Measurements from ENCODE around the gene TIMM50.
"Not testable (repeated sequence)": the region's sequence is repeated elsewhere in the genome, so short reads cannot be mapped to it uniquely, and the experiment has no call there.

TIMM50 gene

GRCh38 chr19:39470724-39471339 is 9.8 kb upstream of the TIMM50 start:
- DNase-seq = peak; percentile 39 to 42

DNA sequence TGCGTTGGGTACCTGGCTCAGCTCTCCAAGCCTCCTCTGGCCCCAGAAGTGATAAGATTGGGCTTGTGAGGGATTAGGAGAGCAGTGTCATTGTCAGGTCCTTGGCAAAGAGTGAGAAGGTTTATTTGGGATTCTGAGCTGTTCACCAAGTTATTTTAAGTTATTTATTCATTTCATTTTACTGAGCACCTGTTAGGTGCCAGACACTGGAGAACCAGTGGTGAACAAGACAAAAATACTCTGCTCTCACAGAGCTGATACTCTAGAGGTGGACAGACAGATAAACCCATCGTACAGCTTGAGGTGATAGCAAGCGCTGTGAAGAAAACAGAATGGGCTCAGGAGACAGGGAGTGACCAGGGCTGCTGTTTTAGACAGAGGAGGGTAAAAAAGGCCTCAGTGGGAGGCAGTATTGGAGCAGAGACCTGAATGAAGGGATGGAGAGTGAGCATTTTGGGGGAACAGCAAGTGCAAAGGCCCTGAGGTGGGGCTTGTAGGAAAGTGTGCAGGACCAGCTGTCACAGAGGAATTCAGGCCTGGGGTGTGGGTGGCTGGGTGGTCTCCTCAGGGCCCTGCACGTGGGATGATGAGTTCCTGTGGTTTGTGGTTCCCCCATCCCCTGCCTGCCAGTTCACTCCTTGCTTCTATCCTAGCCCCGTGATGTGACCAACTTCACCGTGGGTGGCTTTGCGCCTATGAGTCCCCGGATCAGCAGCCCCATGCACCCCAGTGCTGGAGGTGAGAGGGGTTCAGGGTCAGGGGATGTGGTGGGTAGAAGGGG is 8.7 kb upstream of the TIMM50 start:
- DNase-seq = peak; percentile 36 to 39

GRCh38 chr19:39472746-39473442 is 7.7 kb upstream of the TIMM50 start:
- DNase-seq = no peak

- no peak for DNase-seq
These were observed 7.1 kb upstream of the TIMM50 start for GRCh38 chr19:39473443-39473960.

DNA sequence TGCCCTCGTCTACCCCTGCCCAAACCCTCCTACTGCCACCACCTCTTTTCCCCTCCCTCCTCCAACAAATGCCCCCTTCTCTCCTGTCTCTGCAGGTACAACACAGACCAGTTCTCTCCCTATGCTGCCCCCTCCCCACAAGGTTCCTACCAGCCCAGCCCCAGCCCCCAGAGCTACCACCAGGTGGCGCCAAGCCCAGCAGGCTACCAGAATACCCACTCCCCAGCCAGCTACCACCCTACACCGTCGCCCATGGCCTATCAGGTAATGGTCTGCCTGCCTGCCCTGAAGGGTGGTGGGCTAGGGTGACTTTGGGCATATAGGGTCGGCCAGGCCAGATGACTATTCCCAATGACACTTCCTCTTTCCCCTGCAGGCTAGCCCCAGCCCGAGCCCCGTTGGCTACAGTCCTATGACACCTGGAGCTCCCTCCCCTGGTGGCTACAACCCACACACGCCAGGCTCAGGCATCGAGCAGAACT is 6.5 kb upstream of the TIMM50 start:
- DNase-seq = peak; percentile 82 to 83

DNA sequence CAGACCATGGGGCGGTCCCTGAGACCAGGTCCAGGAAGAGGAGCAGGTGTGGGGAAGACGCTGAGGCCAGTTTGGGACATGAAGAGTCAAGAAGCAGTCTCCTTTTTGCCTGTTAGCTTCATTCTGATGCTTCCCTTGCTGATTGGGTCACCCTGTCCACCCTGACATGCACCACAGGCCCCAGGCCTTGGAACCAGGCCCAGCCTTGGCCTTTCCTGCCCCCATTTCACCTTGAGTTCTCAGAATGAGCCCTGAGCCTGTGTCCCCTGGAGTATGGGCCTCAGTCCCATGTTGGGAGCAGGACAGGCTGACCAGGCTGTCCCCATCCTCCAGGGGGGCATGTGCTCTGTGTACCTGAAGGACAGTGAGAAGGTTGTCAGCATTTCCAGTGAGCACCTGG is 4.9 kb upstream of the TIMM50 start:
- no peak for DNase-seq

- DNase-seq = not testable (repeated sequence)
These were observed 1.3 kb upstream of the TIMM50 start for GRCh38 chr19:39479319-39479801.

DNA sequence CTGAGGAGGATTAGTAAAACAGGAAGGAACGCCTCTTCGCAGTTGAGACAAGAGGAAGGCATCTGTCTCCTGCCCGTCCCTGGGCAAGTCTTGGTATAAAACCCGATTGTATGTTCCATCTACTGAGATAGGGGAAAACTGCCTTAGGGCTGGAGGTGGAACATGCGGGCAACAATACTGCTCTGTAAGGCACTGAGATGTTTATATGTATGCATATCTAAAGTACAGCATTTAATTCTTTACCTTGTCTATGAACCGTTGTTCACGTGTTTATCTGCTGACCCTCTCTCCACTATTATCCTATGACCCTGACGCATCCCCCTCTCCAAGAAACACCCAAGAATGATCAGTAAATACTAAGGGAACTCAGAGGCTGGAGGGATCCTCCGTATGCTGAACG is 722 bp upstream of the TIMM50 start:
- DNase-seq = no peak

DNA sequence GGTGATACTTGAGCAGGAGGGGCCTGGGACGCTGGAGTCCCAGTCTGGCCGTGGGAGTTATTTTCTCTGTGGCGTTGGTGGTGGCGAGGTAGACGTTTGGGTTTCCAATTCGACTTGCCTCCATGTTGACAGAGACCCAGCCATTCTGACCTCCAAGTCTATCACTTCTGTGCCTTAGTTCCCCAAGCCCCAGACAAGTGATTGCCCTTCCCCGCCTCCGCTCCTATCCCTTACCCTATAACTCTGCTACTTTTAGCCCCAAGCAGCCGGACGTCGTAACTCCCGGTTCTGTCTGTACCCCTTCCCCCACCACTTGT is 549 bp downstream of the TIMM50 start:
- no peak for DNase-seq

- DNase-seq = no peak
These were observed 1.0 kb downstream of the TIMM50 start for GRCh38 chr19:39481676-39482075.

DNA sequence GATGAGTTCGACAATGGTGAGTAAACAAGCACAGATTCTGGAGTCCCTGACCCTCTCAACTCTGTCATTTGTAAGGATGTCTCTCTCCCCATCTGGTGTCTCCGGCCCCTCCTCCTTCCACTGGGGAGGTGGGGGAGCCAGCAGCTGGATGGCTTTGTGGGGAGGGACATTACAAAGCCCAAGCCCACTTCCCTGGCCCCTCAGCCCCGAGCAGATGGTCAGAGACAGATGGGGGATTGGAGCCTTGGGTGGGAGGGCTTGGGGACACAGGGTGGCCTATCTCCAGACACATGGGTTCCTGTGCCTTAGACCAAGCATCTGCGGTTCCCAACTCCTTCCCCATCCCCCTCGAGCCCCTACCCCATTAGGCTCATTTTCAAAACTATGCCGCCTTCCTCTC is 2.5 kb downstream of the TIMM50 start:
- DNase-seq = no peak

DNA sequence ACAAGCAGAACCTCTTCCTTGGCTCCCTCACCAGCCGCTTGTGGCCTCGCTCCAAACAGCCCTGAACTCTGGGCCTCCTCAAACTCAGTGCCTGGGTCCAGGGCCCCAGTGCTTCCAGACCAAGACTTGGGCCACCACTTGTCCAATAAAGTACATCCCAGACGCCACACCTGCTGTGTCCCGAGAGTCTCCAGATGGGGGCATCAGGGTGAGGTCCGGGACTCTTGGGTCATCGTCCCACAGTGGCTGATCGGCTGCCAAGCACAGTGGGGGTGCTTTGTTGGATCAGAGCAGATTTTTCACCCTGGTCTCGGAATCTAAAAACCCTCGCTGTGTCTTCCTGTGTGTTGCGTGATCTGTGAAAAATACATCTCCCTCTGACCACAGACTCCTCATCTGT is 9.1 kb downstream of the TIMM50 start:
- no peak for DNase-seq

DNA sequence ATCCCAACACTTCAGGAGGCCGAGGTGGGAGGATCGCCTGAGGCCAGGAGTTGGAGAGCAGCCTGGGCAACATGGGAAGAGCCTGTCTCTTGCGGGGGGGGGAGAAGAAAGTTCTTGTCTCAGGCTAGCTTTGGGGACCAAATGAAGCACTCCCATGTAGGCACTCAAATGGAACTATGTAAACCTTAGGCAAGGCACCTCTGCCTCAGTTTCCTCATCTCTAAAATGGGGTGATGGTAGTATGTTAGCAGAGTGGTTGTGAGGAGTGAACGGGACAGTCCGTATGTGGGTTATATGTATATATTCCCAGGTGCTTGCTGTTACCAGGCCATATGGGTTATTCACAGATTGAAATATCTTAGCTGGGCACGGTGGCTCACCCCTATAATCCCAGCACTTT is 11.6 kb downstream of the TIMM50 start:
- no peak for DNase-seq

DNA sequence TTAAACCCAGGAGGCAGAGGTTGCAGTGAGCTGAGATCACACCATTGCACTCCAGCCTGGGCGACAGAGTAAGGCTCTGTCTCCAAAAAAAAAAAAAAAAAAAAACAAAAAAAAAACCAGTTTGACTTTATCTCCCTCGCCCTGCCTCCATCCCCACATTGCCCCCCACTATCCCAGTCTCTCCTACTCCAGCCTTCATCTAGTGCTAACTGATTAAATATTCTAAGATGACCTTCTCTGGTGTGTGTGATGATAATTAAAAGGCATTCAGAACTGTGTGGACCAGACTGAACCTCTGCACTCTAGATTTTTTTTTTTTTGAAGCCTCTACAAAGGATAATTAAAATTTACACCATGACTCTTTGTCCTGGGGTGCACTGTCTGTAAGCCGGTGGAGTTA is 12.2 kb downstream of the TIMM50 start:
- no peak for DNase-seq

DNA sequence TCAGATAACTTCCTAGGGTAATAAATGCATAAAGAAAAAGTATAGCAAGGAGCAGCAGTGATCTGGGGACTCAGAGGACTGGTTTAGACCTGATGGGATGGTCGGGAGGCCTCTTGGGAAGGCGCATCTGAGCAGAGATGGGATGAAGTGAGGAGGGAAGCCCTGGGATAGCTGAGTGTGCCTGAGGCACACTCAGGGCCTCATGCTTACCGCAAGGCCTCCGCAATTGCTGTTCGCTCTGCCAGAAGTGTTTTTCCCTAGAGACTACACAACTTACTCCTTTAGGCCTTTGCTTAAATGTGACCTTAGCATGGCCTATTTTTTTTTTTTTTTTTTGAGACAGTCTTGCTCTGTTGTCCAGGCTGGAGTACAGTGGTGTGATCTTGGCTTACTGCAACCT is 14.0 kb downstream of the TIMM50 start:
- DNase-seq = no peak

DNA sequence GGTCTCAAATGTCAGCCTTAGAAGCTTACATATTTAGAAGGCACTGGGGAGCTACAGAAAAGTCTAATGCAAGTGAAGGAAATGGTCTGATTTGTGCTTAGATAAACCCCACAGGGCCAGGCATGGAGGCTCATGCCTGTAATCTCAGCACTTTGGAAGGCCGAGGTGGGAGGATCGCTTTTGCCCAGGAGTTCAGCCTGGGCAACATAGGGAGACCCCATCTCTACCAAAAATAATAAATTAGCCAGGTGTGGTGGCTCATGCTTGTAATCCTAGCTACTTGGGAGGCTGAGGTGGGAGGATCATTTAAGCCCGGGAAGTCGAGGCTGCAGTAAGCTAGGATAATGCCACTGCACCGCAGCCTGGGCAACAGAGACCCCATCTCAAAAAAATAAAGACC is 15.4 kb downstream of the TIMM50 start:
- no peak for DNase-seq

GRCh38 chr19:39497701-39497995 is 17.0 kb downstream of the TIMM50 start:
- no peak for DNase-seq

- DNase-seq = peak in 1 of 2 experiments; percentile 52
These were observed 17.6 kb downstream of the TIMM50 start for GRCh38 chr19:39497996-39498797.

- peak in 1 of 2 experiments; percentile 54 for DNase-seq
These were observed 18.4 kb downstream of the TIMM50 start, which contains the start of gene DLL3 for GRCh38 chr19:39498798-39499642. DLL3 (plus strand) TSS chr19:39498947; CDS start chr19:39498975, 28 bp downstream.

GRCh38 chr19:39499932-39500331 is 19.3 kb downstream of the TIMM50 start:
- DNase-seq = no peak

GRCh38 chr19:39500543-39500942 is 19.9 kb downstream of the TIMM50 start:
- no peak for DNase-seq

DNA sequence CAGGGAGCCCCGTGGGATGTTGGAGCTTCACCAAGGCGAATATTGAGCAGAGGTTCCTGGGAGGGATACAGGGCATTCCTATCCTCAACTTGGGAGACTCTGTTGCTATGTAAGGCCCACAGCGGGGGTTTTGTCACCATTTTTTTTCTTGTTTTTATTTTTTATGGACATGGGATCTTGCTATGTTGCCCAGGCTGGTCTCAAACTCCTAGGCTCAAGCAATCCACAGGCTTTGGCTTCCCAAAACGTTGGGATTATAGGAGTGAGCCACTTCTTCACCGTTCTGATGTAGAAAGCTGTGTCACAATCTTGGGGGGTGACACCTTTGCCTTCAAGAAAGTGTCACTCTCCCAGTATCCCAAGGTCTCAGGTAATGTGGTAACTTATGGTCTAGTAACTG is 20.7 kb downstream of the TIMM50 start:
- DNase-seq = no peak

All from activated T-cell treated with anti-CD3 and anti-CD28 coated beads, Interleukin-2, amount 50 U/mL, for 48 hours (primary cell).